CD4-positive, alpha-beta T cell treated with Interleukin-2 at 100 ng/mL for 4 hours (primary cell): ENCODE results near the gene ZER1.
"Not testable (repeated sequence)": the region's sequence is repeated elsewhere in the genome, so short reads cannot be mapped to it uniquely, and the experiment has no call there.

Experiments used
- DNase-seq: peaks from one replicate; pipeline ENCODE4 v3.0.0-alpha.2; 2020; ENCODE audit warnings: low spot score

The ZER1 gene

DNA sequence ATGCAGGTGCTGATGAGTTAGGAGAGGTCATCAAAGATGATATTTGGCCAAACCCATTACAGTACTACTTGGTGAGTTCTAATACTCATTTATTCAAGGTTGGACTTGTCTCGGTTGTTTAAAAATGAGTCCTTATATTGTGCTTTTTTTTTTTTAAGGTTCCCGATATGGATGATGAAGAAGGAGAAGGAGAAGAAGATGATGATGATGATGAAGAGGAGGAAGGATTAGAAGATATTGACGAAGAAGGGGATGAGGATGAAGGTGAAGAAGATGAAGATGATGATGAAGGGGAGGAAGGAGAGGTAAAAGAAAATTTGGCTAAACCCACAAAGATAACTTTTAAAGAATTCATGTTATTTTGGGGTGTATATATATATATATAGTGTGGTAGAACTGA lies 78.0 kb downstream of the ZER1 start:
- not testable (repeated sequence) for DNase-seq

DNA sequence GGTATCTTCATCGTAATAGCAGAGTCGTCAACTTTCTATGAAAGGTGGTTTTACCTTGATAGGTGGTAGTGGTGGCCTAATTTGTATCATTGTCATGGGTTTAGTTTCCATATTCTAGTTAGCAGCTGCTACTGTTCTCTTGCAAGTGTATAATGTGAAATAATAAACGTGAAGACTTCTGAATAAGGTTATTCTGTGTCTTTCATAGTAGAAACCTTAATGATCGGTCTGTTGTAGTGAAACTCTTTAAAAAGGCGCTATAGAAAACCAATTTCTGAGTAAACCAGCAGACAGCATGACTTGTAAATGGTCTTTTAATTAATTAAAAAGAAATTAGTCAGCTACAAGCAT lies 81.1 kb downstream of the ZER1 start:
- peak; percentile 25 for DNase-seq

DNA sequence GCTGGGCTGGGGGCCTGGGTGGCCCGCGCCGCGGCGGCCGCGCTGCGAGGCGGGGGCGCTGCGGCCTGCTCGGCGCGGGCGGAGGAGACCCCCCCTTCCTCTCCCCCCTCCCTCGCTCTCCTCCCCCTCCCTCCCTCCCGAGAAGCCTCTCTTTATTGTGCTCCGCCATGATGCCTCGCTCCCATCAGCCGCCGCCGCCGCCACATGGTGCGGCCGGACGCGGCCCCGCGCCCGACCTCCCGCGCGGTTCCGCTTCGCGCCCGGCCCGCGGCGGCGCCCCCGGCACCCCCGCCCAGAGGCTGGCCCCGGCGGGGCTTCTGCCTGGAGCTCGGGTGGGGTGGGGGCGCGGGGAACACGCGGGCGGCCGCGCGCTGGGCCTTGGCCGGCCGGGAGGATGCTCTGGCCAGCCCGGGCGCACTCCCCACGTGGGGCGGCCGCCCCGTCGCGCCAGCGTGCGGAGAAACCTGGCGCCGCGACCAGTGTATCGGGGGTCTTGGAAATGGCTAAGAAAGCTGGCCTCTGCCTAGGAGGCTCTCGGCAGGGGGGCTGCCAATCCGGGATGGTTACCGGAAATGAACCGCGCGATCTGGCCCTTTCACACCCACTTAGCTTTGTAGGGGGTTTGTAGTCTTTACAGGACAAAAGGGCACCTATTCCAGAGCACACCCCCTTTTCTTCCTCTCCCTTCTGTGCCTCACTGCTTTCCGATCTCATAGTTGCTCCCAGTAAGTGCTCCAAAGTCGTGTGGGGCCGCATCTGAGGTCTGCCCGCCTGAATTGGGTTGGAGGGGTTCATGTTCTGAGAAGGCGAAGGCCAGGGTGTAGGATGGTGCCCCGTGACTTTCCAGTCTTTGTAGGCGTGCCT lies 81.7 kb downstream of the ZER1 start:
- peak; percentile 63 for DNase-seq

DNA sequence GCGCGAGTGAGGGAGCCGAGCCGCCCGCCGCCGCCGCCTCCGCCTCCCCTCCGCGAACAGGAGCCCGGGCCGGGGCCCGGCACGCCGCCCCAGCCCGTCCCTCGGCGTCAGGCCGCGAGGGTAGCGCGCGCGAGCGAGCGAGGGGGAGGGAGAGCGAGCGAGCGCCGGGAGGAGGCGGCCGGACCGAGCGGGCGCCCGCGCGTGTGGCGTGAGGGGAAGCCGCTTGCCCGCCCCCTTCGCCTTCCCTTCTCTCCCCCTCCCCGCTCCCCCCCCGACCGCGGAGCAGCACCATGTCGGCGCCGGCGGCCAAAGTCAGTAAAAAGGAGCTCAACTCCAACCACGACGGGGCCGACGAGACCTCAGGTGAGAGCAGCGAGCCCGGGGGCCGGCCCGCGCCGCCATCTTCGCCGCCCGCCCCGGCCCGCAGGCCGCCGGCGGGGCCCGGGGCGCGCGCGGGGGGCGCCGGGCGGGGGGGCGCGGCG lies 82.4 kb downstream of the ZER1 start:
- DNase-seq: peak; percentile 54

DNA sequence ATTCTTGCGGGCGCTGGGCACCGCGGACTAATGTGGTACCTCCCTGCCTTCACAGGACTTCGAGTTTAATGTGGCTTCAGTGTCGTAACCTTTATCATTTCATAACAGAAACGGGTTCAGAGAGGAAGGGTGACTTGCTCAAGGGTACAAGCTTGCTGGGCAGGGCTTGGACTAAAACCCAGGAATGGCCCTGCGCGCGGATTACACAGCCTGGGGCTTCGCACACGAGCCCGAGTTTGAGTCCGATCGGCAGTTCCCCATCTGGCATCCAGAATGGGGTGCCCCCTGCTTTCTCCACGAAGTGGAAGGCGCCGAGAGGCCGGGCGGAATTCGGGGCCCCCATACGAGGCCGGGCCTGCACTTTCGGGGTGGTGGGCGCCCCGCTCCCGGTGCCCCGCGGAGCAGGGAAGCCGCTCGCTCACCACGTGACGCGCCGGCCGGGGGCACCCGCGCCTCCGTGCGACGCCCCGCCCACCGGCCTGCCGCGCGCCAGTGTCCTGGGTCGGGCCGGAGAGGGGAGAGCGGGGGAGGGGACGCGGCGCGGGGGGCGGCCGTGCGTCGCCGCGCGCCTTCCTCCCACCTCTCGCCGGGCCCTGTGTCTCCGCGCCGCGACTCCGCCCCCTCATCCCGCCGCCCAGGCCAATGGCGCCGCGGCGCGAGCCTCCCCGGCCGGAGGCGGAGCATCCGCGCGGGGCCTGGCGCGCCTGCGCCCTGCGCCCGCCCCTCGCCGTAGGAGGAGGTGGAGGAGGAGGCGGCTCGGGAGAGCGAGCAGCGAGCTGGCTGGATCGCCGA lies 83.0 kb downstream of the ZER1 start, which contains the start of gene SET:
Gene SET, plus strand, starts transcription at position 722 of the 792 bp plus-strand sequence. CDS start 361 bp downstream, outside the sequence.
- DNase-seq: peak; percentile 93

DNA sequence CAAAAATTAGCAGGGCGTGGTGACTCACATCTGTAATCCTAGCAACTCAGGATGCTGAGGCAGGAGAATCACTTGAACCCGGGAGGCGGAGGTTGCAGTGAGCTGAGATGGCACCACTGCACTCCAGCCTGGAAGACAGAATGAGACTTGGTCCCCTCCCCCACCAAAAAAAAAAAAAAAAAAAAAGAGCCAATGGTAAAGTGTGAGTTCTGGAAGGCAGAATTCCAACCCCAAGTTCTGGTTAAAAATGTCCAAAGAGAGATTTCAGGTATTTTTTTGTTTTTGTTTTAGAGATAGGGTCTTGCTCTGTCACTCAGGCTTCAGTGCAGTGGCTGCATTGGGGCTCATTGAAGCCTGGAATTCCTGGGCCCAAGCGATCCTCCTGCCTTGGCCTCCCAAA lies 84.3 kb downstream of the ZER1 start:
- no peak for DNase-seq

DNA sequence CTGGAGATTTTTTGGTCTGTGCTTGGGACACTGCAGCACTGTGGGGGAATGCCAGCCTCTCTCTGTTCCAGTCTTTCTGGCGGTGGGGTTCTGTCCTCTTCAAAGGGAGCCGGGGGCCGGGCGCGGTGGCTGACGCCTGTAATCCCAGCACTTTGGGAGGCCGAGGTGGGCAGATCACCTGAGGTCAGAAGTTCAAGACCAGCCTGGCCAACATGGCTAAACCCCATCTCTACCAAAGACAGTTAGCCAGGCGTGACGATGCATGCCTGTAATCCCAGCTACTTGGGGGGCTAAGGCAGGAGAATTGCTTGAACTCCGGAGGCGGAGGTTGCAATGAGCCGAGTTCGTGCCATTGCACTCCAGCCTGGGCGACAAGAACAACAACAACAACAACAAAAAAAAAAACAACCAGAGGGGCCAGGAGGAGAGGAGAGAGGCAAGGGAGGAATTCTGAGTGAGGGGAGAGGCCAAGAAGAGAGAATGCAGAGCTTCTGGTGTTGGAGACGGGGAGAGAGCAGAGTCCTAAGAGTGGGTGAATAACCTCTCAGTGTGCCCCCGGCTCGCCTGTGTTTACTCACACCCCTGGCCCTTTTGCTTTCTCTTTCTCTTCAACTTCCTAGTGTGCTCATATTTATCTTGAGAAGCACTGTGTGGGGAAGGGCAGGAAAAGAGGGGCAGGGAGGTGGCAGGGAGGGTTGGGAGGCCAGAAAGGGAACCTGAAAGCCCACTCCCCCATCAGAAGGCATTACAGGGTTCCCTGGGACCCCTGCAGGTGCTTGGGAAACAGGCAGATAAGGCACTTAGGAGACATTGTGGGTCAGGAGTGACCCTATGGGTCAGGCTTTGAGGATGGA lies 85.9 kb downstream of the ZER1 start:
- peak; percentile 65 for DNase-seq

DNA sequence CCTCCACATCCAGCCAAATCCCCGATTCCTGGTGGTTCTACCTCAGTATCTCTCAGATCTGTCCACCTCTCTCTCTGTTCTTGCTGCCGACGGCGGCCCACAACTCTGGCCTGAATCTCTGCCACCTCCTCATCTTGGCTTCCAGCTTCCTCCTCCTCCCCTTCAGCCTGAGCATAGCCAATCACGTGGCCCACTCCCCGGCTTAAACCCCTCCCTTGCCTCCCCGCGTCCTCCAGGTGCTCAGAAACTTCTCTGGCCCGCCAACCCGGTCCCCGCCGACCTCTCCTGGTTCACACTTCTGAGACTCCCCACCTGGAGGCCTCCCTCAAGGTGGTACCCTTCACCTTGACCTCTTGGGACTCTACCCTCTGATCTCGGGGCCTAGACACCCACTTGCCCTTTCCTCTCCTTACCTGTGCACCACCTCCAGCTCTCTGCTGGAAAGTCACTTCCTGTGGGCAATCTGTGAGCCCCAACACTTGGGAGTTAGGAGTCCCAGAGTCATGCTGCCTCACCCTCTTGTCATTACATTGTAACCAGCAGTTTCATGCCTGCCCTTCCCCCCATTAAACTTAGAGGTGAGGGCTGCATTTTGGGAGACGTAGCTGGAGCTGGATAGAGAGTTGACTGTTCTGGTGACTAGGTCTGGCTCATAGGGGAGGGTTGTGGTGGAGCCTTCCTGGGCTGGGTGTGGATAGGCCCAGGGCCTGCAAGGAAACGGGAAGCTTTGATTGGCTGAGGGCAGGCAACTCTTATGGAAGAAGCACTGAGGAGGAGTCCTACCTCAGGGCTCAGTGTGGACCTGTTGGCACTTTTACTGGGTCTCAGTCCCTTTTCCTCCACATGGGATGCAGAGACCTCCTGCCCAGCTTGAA lies 87.2 kb downstream of the ZER1 start:
- DNase-seq: peak; percentile 78

DNA sequence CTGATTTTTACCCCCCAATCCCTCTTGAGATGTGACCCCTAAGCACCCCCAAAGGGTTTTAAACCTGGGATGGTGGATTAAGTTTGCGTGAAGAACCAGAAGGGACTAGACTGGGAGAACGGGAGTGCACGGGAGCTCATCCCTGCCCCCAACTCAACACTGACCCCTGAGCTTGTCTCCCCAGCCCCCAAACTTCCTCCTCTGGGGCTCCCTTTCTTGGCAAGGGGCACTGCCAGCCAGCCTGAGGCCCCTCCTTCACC lies 87.7 kb downstream of the ZER1 start:
- DNase-seq: no peak

DNA sequence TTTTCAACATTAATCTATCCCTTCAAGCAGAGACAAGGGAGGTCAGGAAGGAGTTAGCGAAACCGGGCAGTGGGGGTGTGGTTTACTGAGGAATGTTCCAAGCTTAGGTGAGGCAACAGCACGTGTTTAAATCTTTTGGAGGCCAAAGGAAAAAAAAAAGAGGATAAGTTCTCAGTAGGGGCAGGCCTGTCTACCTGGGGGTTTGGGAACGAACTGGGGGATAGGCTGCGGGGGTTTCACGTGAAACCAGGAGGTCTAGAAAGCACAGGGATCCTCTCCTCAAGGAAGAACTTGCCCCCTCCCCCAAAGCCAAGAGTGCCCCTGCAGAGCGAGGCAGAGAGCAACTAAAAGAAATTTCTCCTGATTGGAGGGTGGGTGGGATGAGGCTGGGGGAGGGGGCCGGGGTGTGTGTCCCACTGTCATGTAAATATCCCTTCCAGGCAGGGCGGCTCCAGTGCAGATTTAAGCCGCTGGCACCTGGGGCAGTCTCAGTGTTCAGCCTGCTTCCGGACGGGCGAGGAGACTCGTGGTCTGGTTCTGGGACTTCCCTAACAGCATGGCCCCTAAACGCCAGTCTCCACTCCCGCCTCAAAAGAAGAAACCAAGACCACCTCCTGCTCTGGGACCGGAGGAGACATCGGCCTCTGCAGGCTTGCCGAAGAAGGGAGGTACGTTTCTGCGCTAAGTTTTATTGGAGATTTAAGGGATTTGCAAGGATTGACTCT lies 88.2 kb downstream of the ZER1 start:
- no peak for DNase-seq
